Right cardiac atrium (tissue), 5 donors: Measurements from ENCODE around the gene NRBP1. TPM values are rescaled to one million over a fixed set of nuclear protein-coding genes. Genes with fewer than 3 reads are reported as not detected.
A peak's percentile ranks its signal among the peaks of the same experiment; 100 is the strongest.
"Not testable (repeated sequence)": the region's sequence is repeated elsewhere in the genome, so short reads cannot be mapped to it uniquely, and the experiment has no call there.

Source experiments
- ATAC-seq, 2 donors: fragments of 200-7000 bp; cut with Tn5 transposase; one replicate each; pipeline versions ENCODE4 v1.8.0 to v1.9.1; 2020; ENCODE audit warnings: moderate library complexity in 2 of 2, mild to moderate bottlenecking in 1 of 2
- DNase-seq, 3 donors: peaks; one replicate each; pipeline ENCODE4 v3.0.0-alpha.2; 2020
- H3K27ac ChIP-seq: one replicate; pipeline ENCODE4 v1.5.1; 2013; ENCODE audit warnings: mild to moderate bottlenecking, low read length, control low read depth, moderate library complexity
- H3K27me3 ChIP-seq: one replicate; pipeline ENCODE4 v1.6.1; 2013; ENCODE audit not compliant: control insufficient read depth, insufficient read depth
- H3K4me1 ChIP-seq: one replicate; pipeline ENCODE4 v1.6.1; 2013; ENCODE audit warnings: low read length; ENCODE audit not compliant: control insufficient read depth, insufficient read depth
- H3K4me3 ChIP-seq: one replicate; pipeline ENCODE4 v1.5.1; 2013; ENCODE audit warnings: low read length, control low read depth
- H3K9me3 ChIP-seq: one replicate; pipeline ENCODE4 v1.6.1; 2013; ENCODE audit warnings: low read length; ENCODE audit not compliant: control insufficient read depth
- WGBS: extraction: QIAGEN DNeasy Blood & Tissue Kit; methylation state at CpG from one replicate; pipeline ENCODE4 v1.1.7; 2013; 5-methylcytosine and 5-hydroxymethylcytosine counted together
- intact Hi-C, 4 donors: fragments of 100-400 bp; cut with DNase I; formaldehyde crosslinking; loops; one replicate each; pipeline versions ENCODE4 v1.11.0 to v1.14.0; 2022 to 2023
- polyA plus RNA-seq: library from polyadenylated mRNA; stranded (reverse); fragments of 200-250 nt; gene quantifications from one replicate; pipeline ENCODE4 v1.2.3, GENCODE V29; 2013
- total RNA-seq, 4 donors: library from RNA; stranded (reverse); fragmentation: NEBNext Ultra II Directional; extraction: Animal tissue kit (Norgen Biotek cat#: 25700); gene quantifications; one replicate each; pipeline ENCODE4 v1.2.1, GENCODE V29; 2021
- donor health status: healthy with polysubstance abuse.
- donor health status: DM: no; HTN: yes; CAD: no.
- donor health status: DM: no; HTN: no; CAD: no.
- donor health status: DM: no; HTN: yes; CAD: no; lungs with severe emphysema.
- donor health status: DM: yes; HTN: yes; CAD: no.

The NRBP1 gene
- total and polyA plus RNA-seq, 5 donors: 37.7 to 61.3 (median 50.1) TPM

DNA sequence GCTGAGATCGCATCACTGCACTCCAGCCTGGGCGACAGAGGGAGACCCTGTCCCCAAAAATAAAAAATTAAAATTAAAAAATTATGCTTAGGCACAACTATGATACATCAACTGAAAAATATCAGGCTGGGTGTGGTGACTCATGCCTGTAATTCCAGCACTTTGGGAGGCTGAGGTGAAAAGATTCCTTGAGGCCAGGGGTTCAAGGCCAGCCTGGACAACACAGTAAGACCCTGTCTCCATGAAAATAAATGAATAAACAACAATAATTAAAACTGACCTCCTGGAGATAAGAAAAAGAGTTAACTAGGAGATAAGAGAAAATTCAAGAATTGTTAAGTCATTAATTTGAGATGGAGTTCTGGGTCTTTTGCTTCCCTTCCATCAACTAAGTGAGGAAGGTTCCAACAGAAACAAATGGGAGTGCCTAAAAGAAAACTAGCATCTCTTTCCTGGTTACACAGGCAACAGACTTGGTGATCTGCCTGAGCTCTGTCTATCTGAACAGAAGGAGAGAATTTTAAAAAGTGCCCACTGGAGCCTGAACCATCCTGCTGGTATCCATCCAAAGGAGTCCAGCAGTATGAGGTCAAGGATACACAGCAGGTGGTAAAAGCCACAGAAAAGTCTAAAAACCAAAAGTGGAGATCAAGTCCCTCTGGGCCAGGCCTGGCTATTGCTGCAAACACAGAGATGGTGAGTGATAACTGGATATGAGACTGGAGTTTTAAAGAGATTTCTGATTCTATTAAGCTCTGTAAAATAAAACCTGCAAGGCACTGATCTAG is 27.9 kb upstream of the NRBP1 start:
- no peaks in the 10 kb centered on the region for H3K9me3 ChIP-seq
- 97% methylated on average over 2 of the region's 2 CpGs for WGBS
- no peak overlapping the region for H3K4me3 ChIP-seq
- H3K27me3 ChIP-seq: no peaks in the 10 kb centered on the region
- H3K27ac ChIP-seq: no peak overlapping the region
- ATAC-seq (no peak), DNase-seq (no peak)
- no peaks in the 10 kb centered on the region for H3K4me1 ChIP-seq
- intact Hi-C loops: no loop called here

DNA sequence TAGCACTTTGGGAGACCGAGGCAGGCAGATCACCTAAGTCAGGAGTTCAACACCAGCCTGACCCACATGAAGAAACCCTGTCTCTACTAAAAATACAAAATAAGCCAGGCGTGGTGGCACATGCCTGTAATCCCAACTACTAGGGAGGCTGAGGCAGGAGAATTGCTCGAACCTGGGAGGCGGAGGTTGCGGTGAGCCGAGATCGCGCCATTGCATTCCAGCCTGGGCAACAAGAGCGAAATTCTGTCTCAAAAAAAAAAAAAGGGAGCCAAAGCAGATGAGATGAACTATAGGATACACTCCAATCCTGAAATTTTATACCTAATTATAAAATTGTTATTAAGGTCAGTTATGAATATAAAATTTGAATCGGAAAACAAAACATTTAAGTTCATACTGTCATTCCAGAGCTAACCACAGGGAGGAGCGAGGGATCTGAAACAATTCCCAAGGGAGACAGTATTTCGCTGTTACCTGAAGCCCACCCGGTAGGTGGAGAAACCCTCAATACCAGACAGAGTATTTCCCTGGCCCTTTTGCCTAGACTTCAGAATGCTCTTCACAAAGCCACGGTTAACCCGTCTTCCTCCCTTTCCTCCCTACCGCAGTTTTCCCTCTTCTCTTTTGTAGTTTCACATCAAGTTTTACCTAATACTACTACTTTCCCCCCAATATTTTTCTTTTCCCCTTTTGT is 20.5 kb upstream of the NRBP1 start:
- no peak overlapping the region for H3K27ac ChIP-seq
- H3K4me3 ChIP-seq: peak overlapping the region; percentile 85
- 55% methylated on average over 16 of the region's 16 CpGs for WGBS
- DNase-seq (no peak), ATAC-seq (no peak)
- no peaks in the 10 kb centered on the region for H3K9me3 ChIP-seq
- intact Hi-C loops: no loop called here
- H3K27me3 ChIP-seq: no peaks in the 10 kb centered on the region
- no peaks in the 10 kb centered on the region for H3K4me1 ChIP-seq

- under 1% methylated on average over 33 of the region's 33 CpGs for WGBS
- intact Hi-C loops: no loop called here
- peak overlapping the region; percentile 85 for H3K4me3 ChIP-seq
- H3K27ac ChIP-seq: peak overlapping the region; percentile 65
- no peaks in the 10 kb centered on the region for H3K27me3 ChIP-seq
- DNase-seq (peak in 1 of 3 donors; percentile 69), ATAC-seq (peak; percentile 53 to 61)
- H3K4me1 ChIP-seq: no peaks in the 10 kb centered on the region
- H3K9me3 ChIP-seq: no peaks in the 10 kb centered on the region
Observed at GRCh38 chr2:27408601-27409320, 19.7 kb upstream of the NRBP1 start.

DNA sequence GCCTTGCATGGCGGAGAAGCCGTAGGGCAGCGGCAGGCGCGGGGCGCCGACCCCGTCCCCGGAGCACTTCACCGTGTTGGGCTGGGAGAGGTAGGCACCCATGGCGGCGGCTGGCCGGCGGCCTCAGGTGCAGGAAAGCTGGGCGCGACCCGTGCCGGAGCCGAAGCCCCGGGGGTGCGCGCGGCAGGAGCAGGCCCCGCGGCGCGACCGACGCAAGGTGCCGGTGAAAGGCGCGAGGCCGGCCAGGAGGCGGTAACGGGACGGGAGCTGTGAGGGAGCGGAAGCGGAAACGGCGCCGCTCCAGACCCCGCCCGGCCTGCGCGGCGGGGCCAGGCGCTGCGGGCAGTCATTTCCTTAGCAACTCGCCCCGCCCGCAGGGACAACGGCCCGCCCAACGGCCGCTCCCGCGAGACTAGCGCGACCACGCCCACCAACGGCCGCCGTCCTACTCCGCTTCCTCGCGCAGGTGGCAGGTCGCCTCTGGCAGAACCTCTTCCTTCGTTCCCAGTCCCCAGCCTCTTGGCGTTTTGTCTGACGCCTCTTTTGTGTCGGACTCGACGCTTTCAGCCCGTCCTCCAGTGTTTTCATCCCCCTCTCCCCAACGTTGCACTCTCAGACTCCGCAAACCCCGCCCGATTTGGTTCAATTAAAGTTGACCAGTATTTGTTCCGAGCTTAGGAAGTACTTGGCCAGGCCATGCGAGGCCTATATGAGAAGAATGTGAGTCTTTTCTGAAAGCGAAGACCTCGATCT is 18.9 kb upstream of the NRBP1 start, which contains the start of gene PPM1G:
PPM1G (minus strand) TSS at position 271 of the 753 bp plus-strand sequence; CDS start at position 102, 169 bp downstream.
- Histone ChIP-seq H3K9me3 (no peaks in the 10 kb centered on the region), H3K27ac (peak within 1 kb of the TSS; percentile 65), H3K4me1 (no peaks in the 10 kb centered on the region), H3K4me3 (peak within 1 kb of the TSS; percentile 85), H3K27me3 (no peaks in the 10 kb centered on the region)
- DNase-seq (peak; percentile 95 to 98 (median 98)), ATAC-seq (peak; percentile 99 to 100)
- intact Hi-C loops: no loop called here
- under 1% methylated on average over 82 of the region's 82 CpGs for WGBS

GRCh38 chr2:27412419-27413152 is 15.8 kb upstream of the NRBP1 start:
- 84% methylated on average over 9 of the region's 9 CpGs for WGBS
- Histone ChIP-seq H3K27ac (no peak overlapping the region), H3K4me3 (no peak overlapping the region), H3K4me1 (no peaks in the 10 kb centered on the region), H3K9me3 (no peaks in the 10 kb centered on the region), H3K27me3 (no peaks in the 10 kb centered on the region)
- intact Hi-C loops: no loop called here
- ATAC-seq (no peak), DNase-seq (no peak)

DNA sequence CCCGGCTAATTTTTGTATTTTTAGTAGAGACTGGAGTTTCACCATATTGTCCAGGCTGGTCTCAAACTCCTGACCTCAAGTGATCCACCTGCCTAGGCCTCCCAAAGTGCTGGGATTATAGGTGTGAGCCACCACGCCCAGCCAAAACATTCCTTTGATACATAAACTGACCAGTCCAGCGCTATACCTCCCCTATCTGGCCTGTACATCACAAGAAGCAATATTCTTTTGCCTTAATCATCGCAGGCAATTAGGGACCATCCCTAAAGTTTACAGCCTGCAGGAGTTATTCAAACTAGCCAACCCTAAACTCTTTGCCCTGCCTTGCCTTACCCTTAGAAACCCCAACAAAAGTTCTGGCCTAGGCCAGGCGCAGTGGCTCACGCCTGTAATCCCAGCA is 12.3 kb upstream of the NRBP1 start:
- H3K9me3 ChIP-seq: no peaks in the 10 kb centered on the region
- no peaks in the 10 kb centered on the region for H3K4me1 ChIP-seq
- WGBS: 93% methylated on average over 6 of the region's 6 CpGs
- intact Hi-C loops: no loop called here
- H3K27ac ChIP-seq: no peak overlapping the region
- ATAC-seq (no peak), DNase-seq (no peak)
- H3K4me3 ChIP-seq: no peak overlapping the region
- no peaks in the 10 kb centered on the region for H3K27me3 ChIP-seq

GRCh38 chr2:27420996-27421395 is 7.4 kb upstream of the NRBP1 start:
- no peak for ATAC-seq
- intact Hi-C loops: no loop called here
- H3K4me3 ChIP-seq: no peak overlapping the region
- H3K27ac ChIP-seq: no peak overlapping the region
- no peaks in the 10 kb centered on the region for H3K9me3 ChIP-seq
- H3K27me3 ChIP-seq: no peaks in the 10 kb centered on the region
- H3K4me1 ChIP-seq: no peaks in the 10 kb centered on the region
- no peak for DNase-seq

GRCh38 chr2:27421660-27422250 is 6.7 kb upstream of the NRBP1 start:
- H3K27me3 ChIP-seq: no peaks in the 10 kb centered on the region
- H3K4me3 ChIP-seq: no peak overlapping the region
- WGBS: 84% methylated on average over 4 of the region's 4 CpGs
- DNase-seq (no peak), ATAC-seq (no peak)
- intact Hi-C loops: no loop called here
- H3K4me1 ChIP-seq: no peaks in the 10 kb centered on the region
- no peak overlapping the region for H3K27ac ChIP-seq
- H3K9me3 ChIP-seq: no peaks in the 10 kb centered on the region

DNA sequence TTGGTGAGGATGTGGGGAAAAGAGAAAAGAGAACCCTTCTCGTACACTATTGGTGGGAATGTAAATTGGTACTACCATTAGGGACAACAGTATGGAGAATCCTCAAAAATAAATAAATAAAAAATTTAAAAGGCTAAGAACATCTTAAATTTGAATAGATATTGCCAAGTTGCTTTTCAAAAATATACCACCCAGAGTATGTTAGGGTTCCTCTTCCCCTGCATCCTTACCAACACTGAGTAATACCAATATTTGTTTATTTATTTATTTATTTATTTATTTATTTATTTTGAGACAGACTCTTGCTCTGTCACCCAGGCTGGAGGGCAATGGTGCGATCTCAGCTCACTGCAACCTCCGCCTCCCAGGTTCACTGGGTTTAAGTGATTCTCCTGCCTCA is 5.5 kb upstream of the NRBP1 start:
- WGBS: 97% methylated on average over 3 of the region's 3 CpGs
- Histone ChIP-seq H3K4me1 (no peaks in the 10 kb centered on the region), H3K9me3 (no peaks in the 10 kb centered on the region), H3K27me3 (no peaks in the 10 kb centered on the region), H3K27ac (no peak overlapping the region), H3K4me3 (no peak overlapping the region)
- intact Hi-C loops: no loop called here
- no peak for ATAC-seq
- DNase-seq: no peak

DNA sequence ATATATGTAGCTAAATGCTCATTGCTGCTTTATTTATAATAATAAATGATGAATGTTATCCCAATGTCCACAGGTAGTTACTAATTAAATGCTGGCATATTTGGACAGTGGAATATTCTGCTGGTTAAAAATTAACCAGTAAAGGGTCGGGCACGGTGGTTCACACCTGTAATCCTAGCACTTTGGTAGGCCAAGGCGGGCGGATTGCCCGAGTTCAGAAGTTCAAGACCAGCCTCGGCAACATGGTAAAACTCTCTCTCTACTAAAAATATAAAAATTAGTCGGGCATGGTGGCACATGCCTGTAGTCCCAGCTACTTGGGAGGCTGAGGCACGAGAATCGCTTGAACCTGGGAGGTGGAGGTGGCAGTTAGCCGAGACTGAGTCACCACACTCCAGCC is 3.4 kb upstream of the NRBP1 start:
- ATAC-seq, DNase-seq, H3K27ac ChIP-seq, H3K27me3 ChIP-seq, intact Hi-C loops, H3K4me3 ChIP-seq, H3K4me1 ChIP-seq, H3K9me3 ChIP-seq: not testable (repeated sequence)
- 96% methylated on average over 10 of the region's 10 CpGs for WGBS
